Colonic mucosa (tissue), 4 donors: ENCODE data around the gene SCOC. TPM values are rescaled to one million over a fixed set of nuclear protein-coding genes. Genes with fewer than 3 reads are reported as not detected.

ENCODE experiments used
- DNase-seq: peaks from one replicate; pipeline ENCODE4 v3.0.0-alpha.2; 2020
- H3K27ac ChIP-seq: fragments of 200-600 bp; one replicate; pipeline ENCODE4 v1.8.0; 2021
- H3K27me3 ChIP-seq: fragments of 200-600 bp; one replicate; pipeline ENCODE4 v1.8.0; 2021
- H3K36me3 ChIP-seq: fragments of 200-600 bp; one replicate; pipeline ENCODE4 v1.8.0; 2021
- H3K4me1 ChIP-seq: fragments of 200-600 bp; one replicate; pipeline ENCODE4 v1.8.0; 2021; ENCODE audit warnings: mild to moderate bottlenecking
- H3K4me3 ChIP-seq: fragments of 200-600 bp; one replicate; pipeline ENCODE4 v1.8.0; 2021
- H3K9ac ChIP-seq, 2 donors: one replicate each; pipeline ENCODE4 v1.7.0; 2013; ENCODE audit warnings: control low read depth in 2 of 2, low read depth in 2 of 2, low read length in 2 of 2
- H3K9me3 ChIP-seq: fragments of 200-600 bp; one replicate; pipeline ENCODE4 v1.8.0; 2021
- intact Hi-C: fragments of 100-400 bp; cut with DNase I; formaldehyde crosslinking; loops from one replicate; pipeline ENCODE4 v1.14.1; 2022
- total RNA-seq, 2 donors: library from RNA; stranded (reverse); fragmentation: NEBNext Ultra II Directional in 1 of 2; extraction: Animal tissue kit (Norgen Biotek cat#: 25700) in 1 of 2; gene quantifications; one replicate each; pipeline ENCODE4 v1.2.1, GENCODE V29; 2021
- TF ChIP-seq, protein P1 (sequence below): fragments of 200-600 bp; IDR thresholded peaks from one replicate; pipeline ENCODE4 v1.8.0; 2022; ENCODE audit warnings: antibody characterized with exemption, mild to moderate bottlenecking
- donor health status: healthy.
- donor health status: DM: no; HTN: no; CAD: no.
- donor health status: DM: no; HTN: no; CAD: no.

The SCOC gene
- 10 to 100 TPM; 58.5 to 65.0 TPM for total RNA-seq

GRCh38 chr4:140373328-140374129, at the start of gene SCOC:
Gene SCOC (plus strand): TSS chr4:140373646. CDS start chr4:140379171, 5,525 bp downstream.
- Histone ChIP-seq H3K27me3 (no peaks in the 10 kb centered on the region), H3K9ac (peak within 1 kb of the TSS; percentile 83 to 85), H3K9me3 (no peaks in the 10 kb centered on the region), H3K4me3 (peak within 1 kb of the TSS; percentile 92), H3K4me1 (peaks cover 4% of the 10 kb centered on the region), H3K27ac (peak within 1 kb of the TSS; percentile 93), H3K36me3 (no peaks in the 10 kb centered on the region)
- TF ChIP-seq, protein P1, sequence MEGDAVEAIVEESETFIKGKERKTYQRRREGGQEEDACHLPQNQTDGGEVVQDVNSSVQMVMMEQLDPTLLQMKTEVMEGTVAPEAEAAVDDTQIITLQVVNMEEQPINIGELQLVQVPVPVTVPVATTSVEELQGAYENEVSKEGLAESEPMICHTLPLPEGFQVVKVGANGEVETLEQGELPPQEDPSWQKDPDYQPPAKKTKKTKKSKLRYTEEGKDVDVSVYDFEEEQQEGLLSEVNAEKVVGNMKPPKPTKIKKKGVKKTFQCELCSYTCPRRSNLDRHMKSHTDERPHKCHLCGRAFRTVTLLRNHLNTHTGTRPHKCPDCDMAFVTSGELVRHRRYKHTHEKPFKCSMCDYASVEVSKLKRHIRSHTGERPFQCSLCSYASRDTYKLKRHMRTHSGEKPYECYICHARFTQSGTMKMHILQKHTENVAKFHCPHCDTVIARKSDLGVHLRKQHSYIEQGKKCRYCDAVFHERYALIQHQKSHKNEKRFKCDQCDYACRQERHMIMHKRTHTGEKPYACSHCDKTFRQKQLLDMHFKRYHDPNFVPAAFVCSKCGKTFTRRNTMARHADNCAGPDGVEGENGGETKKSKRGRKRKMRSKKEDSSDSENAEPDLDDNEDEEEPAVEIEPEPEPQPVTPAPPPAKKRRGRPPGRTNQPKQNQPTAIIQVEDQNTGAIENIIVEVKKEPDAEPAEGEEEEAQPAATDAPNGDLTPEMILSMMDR: no peak
- intact Hi-C loops: no loop called here
- DNase-seq: peak; percentile 100

- H3K9ac ChIP-seq: no peak overlapping the region
- no peaks in the 10 kb centered on the region for H3K36me3 ChIP-seq
- TF ChIP-seq, protein P1: peak; percentile 42
- no peak overlapping the region for H3K4me3 ChIP-seq
- DNase-seq: peak; percentile 41
- H3K27me3 ChIP-seq: peaks cover 4% of the 10 kb centered on the region
- no peak overlapping the region for H3K27ac ChIP-seq
- H3K4me1 ChIP-seq: no peaks in the 10 kb centered on the region
- no peaks in the 10 kb centered on the region for H3K9me3 ChIP-seq
- intact Hi-C loops: loop anchor here (5.0 to 10.0 kb wide), 3 partner anchors 69 to 672 kb away; no protein-coding TSS in a partner anchor
Measured at GRCh38 chr4:140326395-140326993, 47.0 kb upstream of the SCOC start.

DNA sequence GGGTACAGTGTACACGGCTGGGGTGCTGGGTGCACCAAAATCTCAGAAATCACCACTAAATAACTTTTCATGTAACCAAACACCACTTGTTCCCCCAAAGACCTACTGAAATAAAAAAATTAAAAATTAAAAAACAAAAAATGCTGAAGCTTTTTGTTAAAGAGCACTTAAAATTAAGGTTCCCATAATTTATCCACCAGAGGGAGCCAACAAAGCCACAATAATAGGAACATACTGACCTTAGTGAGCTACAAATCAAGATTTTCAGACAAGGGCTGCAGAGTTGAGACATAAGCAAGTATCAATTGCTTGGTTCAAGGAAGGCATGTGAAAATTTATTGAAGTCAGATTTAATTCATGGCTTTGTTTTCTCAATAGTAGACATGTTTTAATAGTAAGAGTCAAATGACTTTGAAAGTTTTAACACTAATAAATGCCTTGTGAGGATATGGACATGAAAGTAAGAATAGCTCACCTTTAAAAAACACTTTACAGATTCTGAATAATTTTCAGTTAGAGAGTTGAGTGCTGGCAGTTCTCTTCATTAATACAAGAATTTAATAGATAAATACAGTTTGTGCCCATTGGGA, 43.0 kb upstream of the SCOC start:
- H3K4me1 ChIP-seq: no peaks in the 10 kb centered on the region

DNA sequence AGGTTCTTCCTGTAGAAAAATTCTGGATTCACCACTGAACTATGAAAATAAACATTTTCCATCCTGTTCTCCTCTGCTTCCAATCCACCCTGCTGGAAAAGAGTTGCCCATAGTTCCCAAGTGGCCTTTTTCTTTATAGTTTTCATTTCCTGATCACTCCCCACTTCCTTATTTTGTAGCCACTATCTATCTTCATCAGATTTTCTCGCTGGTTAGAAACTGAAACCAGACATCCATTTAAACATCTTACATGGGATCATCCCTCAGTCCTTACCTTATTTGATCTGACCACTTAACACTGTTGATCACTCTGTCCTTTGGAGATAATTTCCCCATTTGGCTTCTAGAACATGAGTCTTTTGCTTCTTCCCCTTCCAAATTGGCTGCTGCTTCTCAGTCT, 42.2 kb upstream of the SCOC start:
- DNase-seq: no peak
- intact Hi-C loops: no loop called here
- H3K4me3 ChIP-seq: no peak overlapping the region
- no peaks in the 10 kb centered on the region for H3K36me3 ChIP-seq
- no peaks in the 10 kb centered on the region for H3K9me3 ChIP-seq
- H3K27ac ChIP-seq: no peak overlapping the region
- no peak overlapping the region for H3K9ac ChIP-seq
- TF ChIP-seq, protein P1: no peak
- no peaks in the 10 kb centered on the region for H3K4me1 ChIP-seq
- H3K27me3 ChIP-seq: no peaks in the 10 kb centered on the region

More for the DNA sequence above, 43.0 kb upstream of the SCOC start:
- Histone ChIP-seq H3K27ac (no peak overlapping the region), H3K27me3 (no peaks in the 10 kb centered on the region), H3K36me3 (no peaks in the 10 kb centered on the region), H3K4me3 (no peak overlapping the region), H3K9ac (no peak overlapping the region), H3K9me3 (no peaks in the 10 kb centered on the region)
- DNase-seq: no peak
- TF ChIP-seq, protein P1: peak; percentile 42
- intact Hi-C loops: no loop called here

DNA sequence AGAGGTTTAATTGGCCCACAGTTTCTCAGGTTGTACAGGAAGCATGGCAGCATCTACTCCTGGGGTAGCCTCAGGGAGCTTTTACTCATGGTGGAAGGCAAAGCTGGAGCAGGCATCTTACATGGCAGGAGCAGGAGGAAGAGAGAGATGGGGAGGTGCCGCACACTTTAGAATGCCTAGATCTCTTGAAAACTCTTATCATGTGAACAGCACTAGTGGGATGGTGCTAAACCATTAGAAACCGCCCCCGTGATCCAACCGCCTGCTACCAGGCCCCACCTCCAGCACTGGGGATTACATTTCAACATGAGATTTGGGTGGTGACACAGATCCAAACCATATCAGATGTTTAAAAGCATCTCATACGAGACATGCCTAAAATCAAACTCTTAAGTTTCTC, 41.6 kb upstream of the SCOC start:
- DNase-seq: no peak
- Histone ChIP-seq H3K4me1 (no peaks in the 10 kb centered on the region), H3K36me3 (no peaks in the 10 kb centered on the region), H3K27me3 (no peaks in the 10 kb centered on the region), H3K4me3 (no peak overlapping the region), H3K9me3 (no peaks in the 10 kb centered on the region), H3K27ac (no peak overlapping the region), H3K9ac (no peak overlapping the region)
- intact Hi-C loops: no loop called here
- TF ChIP-seq, protein P1: no peak
